K562 (cell line): ENCODE results near the gene PHF19. TPM values are rescaled to one million over a fixed set of nuclear protein-coding genes. Genes with fewer than 3 reads are reported as not detected.

Experiments used
- BRD9 ChIP-seq: fragments of 450-650 bp; IDR thresholded peaks from 2 replicates; pipeline ENCODE4 v1.6.1; 2018; ENCODE audit warnings: low read depth; ENCODE audit not compliant: partially characterized antibody
- C11orf30 ChIP-seq: fragments of 450-650 bp; IDR thresholded peaks from 2 replicates; pipeline ENCODE4 v1.6.1; 2016; ENCODE audit warnings: low read depth, mild to moderate bottlenecking
- CBX1 ChIP-seq: sonication (generic); IDR thresholded peaks from 2 replicates; pipeline ENCODE4 v1.6.1; 2016; ENCODE audit warnings: antibody characterized with exemption, low read depth, mild to moderate bottlenecking
- DEAF1 ChIP-seq: fragments of 450-650 bp; formaldehyde crosslinking; IDR thresholded peaks from 2 replicates; pipeline ENCODE4 v1.4.0; 2020; ENCODE audit warnings: mild to moderate bottlenecking, moderate library complexity
- E2F1 ChIP-seq: sonication (generic); formaldehyde crosslinking; IDR thresholded peaks from 2 replicates; pipeline ENCODE4 v1.8.1; 2023; ENCODE audit warnings: mild to moderate bottlenecking, missing genetic modification reagents, moderate library complexity
- FUS ChIP-seq: fragments of 200-400 bp; formaldehyde crosslinking; optimal IDR thresholded peaks from 2 replicates; pipeline ENCODE3; 2017; ENCODE audit warnings: low read depth, low read length
- MCM3 ChIP-seq: fragments of 450-650 bp; IDR thresholded peaks from 2 replicates; pipeline ENCODE4 v1.6.1; 2016
- MNT ChIP-seq, 2 experiments: fragments of 450-650 bp; conservative IDR thresholded peaks; 2 replicates each; pipeline ENCODE4 v1.6.1; 2017; ENCODE audit warnings: mild to moderate bottlenecking in 2 of 2, moderate library complexity in 2 of 2
- OTX1 ChIP-seq: fragments of 450-650 bp; formaldehyde crosslinking; IDR thresholded peaks from 2 replicates; pipeline ENCODE4 v1.4.0; 2022; ENCODE audit warnings: mild to moderate bottlenecking
- POLR2H ChIP-seq: IDR thresholded peaks from 2 replicates; pipeline ENCODE4 v1.6.1; 2016; ENCODE audit warnings: missing genetic modification characterization, low read depth, mild to moderate bottlenecking, control low read depth, missing compliant biosample characterization, moderate library complexity
- PRMT5 ChIP-seq: sonication (generic); formaldehyde crosslinking; IDR thresholded peaks from 2 replicates; pipeline ENCODE4 v1.5.0; 2020; ENCODE audit warnings: missing genetic modification reagents
- SREBF1 ChIP-seq: fragments of 150-350 bp; IDR thresholded peaks from 2 replicates; pipeline ENCODE4 v1.6.1; 2014; ENCODE audit warnings: antibody characterized with exemption, low read depth, low read length, borderline replicate concordance
- TCF3 ChIP-seq: sonication (generic); formaldehyde crosslinking; IDR thresholded peaks from 2 replicates; pipeline ENCODE4 v1.4.0; 2020; ENCODE audit warnings: mild to moderate bottlenecking, missing genetic modification reagents
- THAP12 ChIP-seq: fragments of 250-450 bp; sonication (Bioruptor Pico); IDR thresholded peaks from 2 replicates; pipeline ENCODE4 v1.9.0; 2021; ENCODE audit warnings: mild to moderate bottlenecking, inconsistent platforms
- ZMIZ1 ChIP-seq, 2 experiments: fragments of 150-350 bp in 1 of 2; IDR thresholded peaks; 2 replicates each; pipeline ENCODE4 v1.6.1; 2012 to 2016; ENCODE audit warnings: low read depth in 2 of 2, low read length in 2 of 2, mild to moderate bottlenecking in 1 of 2, moderate library complexity in 1 of 2
- ZNF253 ChIP-seq: fragments of 250-450 bp; sonication (Bioruptor Pico); conservative IDR thresholded peaks from 2 replicates; pipeline ENCODE4 v1.6.1; 2021; ENCODE audit warnings: mild to moderate bottlenecking
- polyA plus RNA-seq, 8 experiments: library from polyadenylated mRNA; depleted of rRNA in 4 of 8; stranded (reverse) in 5 of 8; unstranded in 3 of 8; fragments of >200 nt; fragmentation: Nextera tagmentation in 2 of 8; fragmentation: Illumina TruSeq in 1 of 8; extraction: Ambion mirVana in 2 of 8; extraction: Trizol in 1 of 8; gene quantifications; 2 replicates each; pipeline versions ENCODE4 v1.2.1 to v1.2.3, GENCODE V29; 2011 to 2014; ENCODE audit warnings: inconsistent platforms in 1 of 8, missing spikeins in 1 of 8
- total RNA-seq, 7 experiments: library from RNA; depleted of rRNA in 6 of 7; stranded (reverse); fragments of >200 nt in 6 of 7; fragmentation: Illumina TruSeq in 2 of 7; extraction: Trizol in 2 of 7; gene quantifications; 2 replicates each; pipeline versions ENCODE4 v1.2.1 to v1.2.3, GENCODE V29; 2011 to 2021; ENCODE audit warnings: low replicate concordance in 1 of 7

Gene PHF19
- total and polyA plus RNA-seq, 9 of the 15 experiments (the other 6 are each of a cell fraction or from before 2014, with no cell fraction given): 95.8 to 403 (median 255) TPM

- TF ChIP-seq ZMIZ1 (IDR thresholded peaks at IDR 0.05; ENCODE audit: low read depth in 2 of 2, low read length in 2 of 2): peak in 1 of 2 experiments; percentile 77; a peak in 1 of 4 replicates
- no peak for TF ChIP-seq OTX1 (CRISPR knock-in tag)
- no peak for TF ChIP-seq MNT (conservative IDR thresholded peaks at IDR 0.05)
- no peak for TF ChIP-seq TCF3 (CRISPR knock-in tag)
- TF ChIP-seq BRD9: no peak
- no peak for TF ChIP-seq MCM3
- no peak for TF ChIP-seq PRMT5 (CRISPR knock-in tag)
- TF ChIP-seq C11orf30: no peak
- no peak for TF ChIP-seq ZNF253 (CRISPR knock-in tag)
- no peak for TF ChIP-seq DEAF1 (CRISPR knock-in tag)
- TF ChIP-seq CBX1: no peak
- TF ChIP-seq FUS: no peak
- TF ChIP-seq E2F1 (CRISPR knock-in tag): peak; percentile 77
- no peak for TF ChIP-seq SREBF1
- no peak for TF ChIP-seq THAP12 (CRISPR knock-in tag)
- TF ChIP-seq POLR2H (tag): no peak
Measured at GRCh38 chr9:120875954-120876841, 790 bp downstream of the PHF19 start (continued).
